GM21619 (cell line): ENCODE results near the gene SLC12A1.
A peak's percentile ranks its signal among the peaks of the same experiment; 100 is the strongest.

Source experiments
- ATAC-seq: cut with Tn5 transposase; IDR thresholded peaks from one replicate; pipeline ENCODE4 v1.9.1; 2021; ENCODE audit not compliant: unreplicated experiment

The SLC12A1 gene

GRCh38 chr15:48345516-48345915 is 139.4 kb downstream of the SLC12A1 start:
- no peak for ATAC-seq

- peak; percentile 67 for ATAC-seq
These were observed 146.5 kb downstream of the SLC12A1 start for GRCh38 chr15:48352474-48353072.
